Measurements from ENCODE around the gene NIT2.

GRCh38 chr3:100339786-100340185 lies 5.2 kb downstream of the NIT2 start:
- no peak for TF ChIP-seq CTCF (conservative IDR thresholded peaks at IDR 0.05; ENCODE audit: low read depth, low read length)
- TF ChIP-seq NFE2L2 (IDR thresholded peaks at IDR 0.05; ENCODE audit: low read depth, low read length), result no peak
- TF ChIP-seq POLR2A (IDR thresholded peaks at IDR 0.05; ENCODE audit: low read depth, low read length), result no peak
- TF ChIP-seq RAD21 (IDR thresholded peaks at IDR 0.05; ENCODE audit: low read length), result no peak
- TF ChIP-seq CEBPB (IDR thresholded peaks at IDR 0.05; ENCODE audit: low read depth, low read length), result no peak
- no peak for TF ChIP-seq MXI1 (IDR thresholded peaks at IDR 0.05; ENCODE audit: borderline replicate concordance, low read depth, low read length)
